Osteoblast (primary cell): ENCODE results near the gene TAF1A. TPM values are rescaled to one million over a fixed set of nuclear protein-coding genes. Genes with fewer than 3 reads are reported as not detected.

ENCODE experiments used
- DNase-seq: peaks from one replicate; pipeline ENCODE4 v3.0.0; 2011; ENCODE audit warnings: low spot score, mixed read lengths; ENCODE audit not compliant: insufficient read length; ENCODE audit errors: missing footprints
- H2AFZ ChIP-seq: 2 replicates; pipeline ENCODE4 v1.6.0; 2011; ENCODE audit warnings: mild to moderate bottlenecking, low read length
- H3K27ac ChIP-seq: 2 replicates; pipeline ENCODE4 v1.5.1; 2011; ENCODE audit warnings: mild to moderate bottlenecking, low read depth, low read length, moderate library complexity
- H3K27me3 ChIP-seq: 2 replicates; pipeline ENCODE4 v1.6.0; 2012; ENCODE audit warnings: mild to moderate bottlenecking, control low read depth, inconsistent platforms, low read length, moderate library complexity; ENCODE audit not compliant: insufficient read depth
- H3K36me3 ChIP-seq: 2 replicates; pipeline ENCODE4 v1.5.1; 2011; ENCODE audit warnings: mild to moderate bottlenecking, low read length, control low read depth, moderate library complexity; ENCODE audit not compliant: insufficient read depth
- H3K4me1 ChIP-seq: 2 replicates; pipeline ENCODE4 v1.5.1; 2011; ENCODE audit warnings: mild to moderate bottlenecking, low read length, control low read depth, moderate library complexity; ENCODE audit not compliant: insufficient read depth
- H3K4me2 ChIP-seq: 2 replicates; pipeline ENCODE4 v1.6.0; 2011; ENCODE audit warnings: mild to moderate bottlenecking, low read length; ENCODE audit not compliant: insufficient read depth
- H3K4me3 ChIP-seq: fragments of 200-600 bp; sonication (generic); 3 replicates; pipeline ENCODE4 v1.5.1; 2012; ENCODE audit warnings: mild to moderate bottlenecking, low read length, inconsistent platforms; ENCODE audit not compliant: insufficient read depth
- H3K79me2 ChIP-seq: 2 replicates; pipeline ENCODE4 v1.6.0; 2012; ENCODE audit warnings: mild to moderate bottlenecking, low read length, control low read depth, inconsistent platforms; ENCODE audit not compliant: insufficient read depth
- H3K9me3 ChIP-seq: 2 replicates; pipeline ENCODE4 v1.5.1; 2011; ENCODE audit warnings: low read depth, low read length, control low read depth
- H4K20me1 ChIP-seq: 2 replicates; pipeline ENCODE4 v1.6.0; 2012; ENCODE audit warnings: mild to moderate bottlenecking, low read length, control low read depth; ENCODE audit not compliant: insufficient read depth
- total RNA-seq: library from RNA; depleted of rRNA; stranded (reverse); fragments of >200 nt; gene quantifications from 2 replicates; pipeline ENCODE4 v1.2.3, GENCODE V29; 2012
- TF ChIP-seq, protein P1 (sequence below): IDR thresholded peaks from 2 replicates; pipeline ENCODE4 v1.5.1; 2011; ENCODE audit warnings: mild to moderate bottlenecking, low read depth, low read length, moderate library complexity; ENCODE audit errors: extremely low read depth

TAF1A gene
- total RNA-seq, 1 donor: 9.4 TPM

GRCh38 chr1:222582099-222582774 lies 7.5 kb downstream of the TAF1A start:
- H4K20me1 ChIP-seq: peaks cover 3% of the 10 kb centered on the region
- H3K9me3 ChIP-seq: no peaks in the 10 kb centered on the region
- H3K27ac ChIP-seq: peak overlapping the region; percentile 15
- TF ChIP-seq, protein P1, sequence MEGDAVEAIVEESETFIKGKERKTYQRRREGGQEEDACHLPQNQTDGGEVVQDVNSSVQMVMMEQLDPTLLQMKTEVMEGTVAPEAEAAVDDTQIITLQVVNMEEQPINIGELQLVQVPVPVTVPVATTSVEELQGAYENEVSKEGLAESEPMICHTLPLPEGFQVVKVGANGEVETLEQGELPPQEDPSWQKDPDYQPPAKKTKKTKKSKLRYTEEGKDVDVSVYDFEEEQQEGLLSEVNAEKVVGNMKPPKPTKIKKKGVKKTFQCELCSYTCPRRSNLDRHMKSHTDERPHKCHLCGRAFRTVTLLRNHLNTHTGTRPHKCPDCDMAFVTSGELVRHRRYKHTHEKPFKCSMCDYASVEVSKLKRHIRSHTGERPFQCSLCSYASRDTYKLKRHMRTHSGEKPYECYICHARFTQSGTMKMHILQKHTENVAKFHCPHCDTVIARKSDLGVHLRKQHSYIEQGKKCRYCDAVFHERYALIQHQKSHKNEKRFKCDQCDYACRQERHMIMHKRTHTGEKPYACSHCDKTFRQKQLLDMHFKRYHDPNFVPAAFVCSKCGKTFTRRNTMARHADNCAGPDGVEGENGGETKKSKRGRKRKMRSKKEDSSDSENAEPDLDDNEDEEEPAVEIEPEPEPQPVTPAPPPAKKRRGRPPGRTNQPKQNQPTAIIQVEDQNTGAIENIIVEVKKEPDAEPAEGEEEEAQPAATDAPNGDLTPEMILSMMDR: no peak
- no peak overlapping the region for H3K4me2 ChIP-seq
- peaks cover 7% of the 10 kb centered on the region for H3K4me1 ChIP-seq
- H3K79me2 ChIP-seq: peaks cover 18% of the 10 kb centered on the region
- peaks cover 30% of the 10 kb centered on the region for H3K36me3 ChIP-seq
- H2AFZ ChIP-seq: no peak overlapping the region
- peak; percentile 37 for DNase-seq
- H3K27me3 ChIP-seq: no peaks in the 10 kb centered on the region
- no peak overlapping the region for H3K4me3 ChIP-seq

GRCh38 chr1:222579316-222579715 lies 10.4 kb downstream of the TAF1A start:
- Histone ChIP-seq H4K20me1 (peaks cover 3% of the 10 kb centered on the region), H2AFZ (no peak overlapping the region), H3K9me3 (no peaks in the 10 kb centered on the region), H3K79me2 (peaks cover 4% of the 10 kb centered on the region), H3K4me3 (no peak overlapping the region), H3K27ac (no peak overlapping the region), H3K4me1 (peaks cover 7% of the 10 kb centered on the region), H3K36me3 (peaks cover 18% of the 10 kb centered on the region), H3K4me2 (no peak overlapping the region), H3K27me3 (no peaks in the 10 kb centered on the region)
- TF ChIP-seq, protein P1: no peak
- DNase-seq: no peak

DNA sequence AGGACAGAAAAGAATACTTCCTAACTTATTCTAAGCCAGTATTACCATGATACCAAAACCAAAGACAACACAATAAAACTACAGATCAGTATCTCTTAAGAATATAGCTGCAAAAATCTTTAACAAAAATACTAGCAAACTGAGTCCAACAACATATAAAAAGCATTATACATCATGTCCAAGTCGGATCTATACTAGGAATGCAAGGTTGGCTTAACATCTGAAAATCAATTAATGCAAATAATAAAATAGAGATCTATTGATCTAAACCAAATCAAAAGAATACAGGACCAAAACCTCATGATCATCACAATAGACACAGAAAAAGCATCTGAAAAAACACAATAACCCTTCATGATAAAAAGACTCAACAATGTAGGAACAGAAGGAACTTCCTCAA lies 18.9 kb downstream of the TAF1A start:
- Histone ChIP-seq H3K4me1 (no peaks in the 10 kb centered on the region), H2AFZ (no peak overlapping the region)

DNA sequence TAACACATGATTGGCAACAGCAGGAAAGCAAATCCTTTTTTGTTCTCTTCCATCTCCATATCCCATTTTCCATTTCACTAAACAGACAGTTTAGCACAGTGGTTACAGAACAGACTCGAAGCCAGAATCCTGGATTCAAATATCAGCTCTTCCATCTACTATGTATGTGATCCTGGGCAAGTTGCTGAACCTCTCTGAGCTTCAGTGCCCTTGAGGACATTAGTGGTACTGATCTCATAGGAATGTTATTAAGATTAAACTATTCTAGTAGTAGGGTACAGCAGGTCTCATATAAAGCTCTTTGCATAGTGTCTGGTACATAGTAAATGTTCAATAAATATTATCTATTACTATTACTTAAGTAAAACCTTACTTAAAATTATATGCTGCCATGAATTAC lies 28.1 kb downstream of the TAF1A start:
- Histone ChIP-seq H3K4me3 (no peak overlapping the region), H3K4me1 (no peaks in the 10 kb centered on the region), H3K27me3 (no peaks in the 10 kb centered on the region), H3K79me2 (no peaks in the 10 kb centered on the region), H3K36me3 (peaks cover 16% of the 10 kb centered on the region), H3K27ac (no peak overlapping the region), H3K9me3 (no peaks in the 10 kb centered on the region), H2AFZ (no peak overlapping the region), H3K4me2 (no peak overlapping the region), H4K20me1 (no peaks in the 10 kb centered on the region)
- TF ChIP-seq, protein P1: no peak
- no peak for DNase-seq

More for the DNA sequence above, 18.9 kb downstream of the TAF1A start:
- H4K20me1 ChIP-seq: no peaks in the 10 kb centered on the region
- no peak overlapping the region for H3K4me3 ChIP-seq
- H3K9me3 ChIP-seq: no peaks in the 10 kb centered on the region
- H3K27ac ChIP-seq: no peak overlapping the region
- no peak overlapping the region for H3K4me2 ChIP-seq
- DNase-seq: no peak
- TF ChIP-seq, protein P1: no peak
- no peaks in the 10 kb centered on the region for H3K27me3 ChIP-seq
- peaks cover 13% of the 10 kb centered on the region for H3K36me3 ChIP-seq
- no peaks in the 10 kb centered on the region for H3K79me2 ChIP-seq
